Neural crest cell (in vitro differentiated cells): ENCODE measurements around the gene C15orf39. TPM values are rescaled to one million over a fixed set of nuclear protein-coding genes. Genes with fewer than 3 reads are reported as not detected.

ENCODE experiments used
- DNase-seq: peaks from one replicate; pipeline ENCODE4 v3.0.0; 2021; ENCODE audit warnings: low read depth, mixed read lengths, low spot score
- H3K27ac Mint-ChIP-seq: one replicate; pipeline ENCODE4 v1.8.0; 2021; ENCODE audit warnings: mild to moderate bottlenecking, mixed read lengths; ENCODE audit not compliant: unreplicated experiment
- H3K27me3 Mint-ChIP-seq: 2 replicates; pipeline ENCODE4 v1.8.0; 2021; ENCODE audit warnings: low read depth, mild to moderate bottlenecking, mixed read lengths
- H3K36me3 Mint-ChIP-seq: 2 replicates; pipeline ENCODE4 v1.8.0; 2021; ENCODE audit warnings: low read depth, mild to moderate bottlenecking, mixed read lengths
- H3K4me1 Mint-ChIP-seq: 2 replicates; pipeline ENCODE4 v1.8.0; 2021; ENCODE audit warnings: mixed read lengths
- H3K4me3 Mint-ChIP-seq: one replicate; pipeline ENCODE4 v1.8.0; 2021; ENCODE audit warnings: mild to moderate bottlenecking, mixed read lengths
- H3K9me3 Mint-ChIP-seq: 2 replicates; pipeline ENCODE4 v1.8.0; 2021; ENCODE audit warnings: mixed read lengths
- total RNA-seq: library from RNA; stranded (reverse); gene quantifications from 2 replicates; pipeline ENCODE4 v1.2.1, GENCODE V29; 2021
- TF ChIP-seq, protein P1 (sequence below): fragments of 200-600 bp; sonication (generic); conservative IDR thresholded peaks from 2 replicates; pipeline ENCODE4 v1.5.0; 2021; ENCODE audit warnings: antibody characterized with exemption, mild to moderate bottlenecking

Gene C15orf39
- total RNA-seq, 1 donor from 2014 or later = 29.5 TPM

DNA sequence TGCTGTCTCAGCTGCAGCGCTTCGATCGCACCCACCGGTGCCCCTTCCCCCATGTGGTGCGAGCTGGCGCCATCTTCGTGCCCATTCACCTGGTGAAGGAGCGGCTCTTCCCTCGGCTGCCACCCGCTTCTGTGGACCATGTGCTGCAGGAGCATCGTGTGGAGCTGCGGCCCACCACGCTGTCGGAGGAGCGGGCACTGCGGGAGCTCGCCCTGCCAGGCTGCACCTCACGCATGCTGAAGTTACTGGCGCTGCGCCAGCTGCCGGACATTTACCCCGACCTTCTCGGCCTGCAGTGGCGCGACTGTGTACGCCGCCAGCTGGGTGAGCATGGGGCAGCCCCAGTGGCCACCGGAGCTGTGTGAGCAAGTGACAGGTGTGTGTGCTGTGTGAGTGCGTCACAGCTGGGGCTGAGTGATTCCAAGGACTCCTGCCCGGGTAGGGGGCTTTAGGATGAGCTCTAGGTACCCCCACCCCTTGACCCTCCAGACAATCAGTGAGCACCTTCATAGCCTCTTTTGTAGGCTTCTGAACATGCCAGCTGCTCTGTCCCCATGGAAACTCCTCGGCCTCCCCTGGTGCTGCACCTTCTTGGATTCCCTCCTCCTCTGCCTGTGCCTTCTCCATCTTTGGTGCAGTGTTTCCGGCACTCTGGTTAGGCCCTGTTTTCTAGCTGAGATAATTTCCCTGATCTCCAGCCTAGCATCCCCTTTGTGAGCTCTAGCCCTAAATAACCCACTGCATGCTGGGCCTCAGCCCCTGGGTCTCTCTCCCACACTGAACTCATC, 7.0 kb downstream of the C15orf39 start:
- Mint-ChIP-seq H3K4me3 (peak overlapping the region; percentile 4), H3K4me1 (peaks cover 15% of the 10 kb centered on the region), H3K27me3 (no peaks in the 10 kb centered on the region), H3K27ac (no peak overlapping the region), H3K36me3 (no peaks in the 10 kb centered on the region), H3K9me3 (no peaks in the 10 kb centered on the region)
- TF ChIP-seq, protein P1, sequence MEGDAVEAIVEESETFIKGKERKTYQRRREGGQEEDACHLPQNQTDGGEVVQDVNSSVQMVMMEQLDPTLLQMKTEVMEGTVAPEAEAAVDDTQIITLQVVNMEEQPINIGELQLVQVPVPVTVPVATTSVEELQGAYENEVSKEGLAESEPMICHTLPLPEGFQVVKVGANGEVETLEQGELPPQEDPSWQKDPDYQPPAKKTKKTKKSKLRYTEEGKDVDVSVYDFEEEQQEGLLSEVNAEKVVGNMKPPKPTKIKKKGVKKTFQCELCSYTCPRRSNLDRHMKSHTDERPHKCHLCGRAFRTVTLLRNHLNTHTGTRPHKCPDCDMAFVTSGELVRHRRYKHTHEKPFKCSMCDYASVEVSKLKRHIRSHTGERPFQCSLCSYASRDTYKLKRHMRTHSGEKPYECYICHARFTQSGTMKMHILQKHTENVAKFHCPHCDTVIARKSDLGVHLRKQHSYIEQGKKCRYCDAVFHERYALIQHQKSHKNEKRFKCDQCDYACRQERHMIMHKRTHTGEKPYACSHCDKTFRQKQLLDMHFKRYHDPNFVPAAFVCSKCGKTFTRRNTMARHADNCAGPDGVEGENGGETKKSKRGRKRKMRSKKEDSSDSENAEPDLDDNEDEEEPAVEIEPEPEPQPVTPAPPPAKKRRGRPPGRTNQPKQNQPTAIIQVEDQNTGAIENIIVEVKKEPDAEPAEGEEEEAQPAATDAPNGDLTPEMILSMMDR = no peak
- DNase-seq = no peak

DNA sequence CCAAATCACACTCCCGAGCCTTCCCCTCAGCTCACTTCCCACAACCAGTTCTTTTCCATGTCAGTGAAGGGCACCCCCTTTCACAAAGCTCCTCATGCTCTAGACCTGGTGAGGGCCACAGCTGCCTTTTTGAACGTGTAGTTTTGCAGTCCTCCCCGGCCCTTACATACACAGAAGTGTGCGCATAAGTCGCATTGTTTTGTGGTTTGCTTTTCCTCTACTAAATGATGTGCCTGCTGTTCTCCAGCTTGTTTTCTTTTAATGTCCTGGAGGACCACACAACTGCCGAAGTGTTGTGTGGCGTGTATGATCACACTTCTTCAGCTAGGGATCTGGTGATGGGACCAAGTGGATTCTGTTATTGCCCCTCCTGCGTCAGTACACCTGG, 7.6 kb downstream of the C15orf39 start:
- Mint-ChIP-seq H3K36me3 (no peaks in the 10 kb centered on the region), H3K4me1 (peaks cover 9% of the 10 kb centered on the region), H3K27ac (no peak overlapping the region), H3K9me3 (no peaks in the 10 kb centered on the region), H3K4me3 (peak overlapping the region; percentile 4), H3K27me3 (no peaks in the 10 kb centered on the region)
- no peak for DNase-seq
- TF ChIP-seq, protein P1 = no peak

DNA sequence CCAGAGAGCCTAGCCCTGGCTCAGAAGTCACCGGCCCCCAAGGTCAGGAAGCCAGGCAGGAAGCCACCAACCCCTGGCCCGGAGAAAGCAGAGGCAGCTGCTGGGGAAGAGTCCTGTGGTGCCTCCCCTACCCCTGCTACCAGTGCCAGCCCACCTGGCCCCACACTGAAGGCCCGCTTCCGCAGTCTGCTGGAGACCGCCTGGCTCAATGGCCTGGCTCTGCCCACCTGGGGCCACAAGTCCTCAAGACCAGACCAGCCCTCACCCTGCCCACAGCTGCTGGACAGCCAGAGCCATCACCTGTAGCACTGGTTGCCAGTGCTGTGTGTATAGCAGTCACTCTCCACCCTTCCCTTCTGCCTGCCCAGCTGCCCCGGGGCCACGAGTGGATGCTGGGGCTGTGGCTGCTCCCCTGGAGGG, 9.1 kb downstream of the C15orf39 start:
- no peak for DNase-seq
- Mint-ChIP-seq H3K4me3 (no peak overlapping the region), H3K36me3 (no peaks in the 10 kb centered on the region), H3K4me1 (no peaks in the 10 kb centered on the region), H3K27me3 (no peaks in the 10 kb centered on the region), H3K9me3 (no peaks in the 10 kb centered on the region), H3K27ac (no peak overlapping the region)
- TF ChIP-seq, protein P1 = no peak

DNA sequence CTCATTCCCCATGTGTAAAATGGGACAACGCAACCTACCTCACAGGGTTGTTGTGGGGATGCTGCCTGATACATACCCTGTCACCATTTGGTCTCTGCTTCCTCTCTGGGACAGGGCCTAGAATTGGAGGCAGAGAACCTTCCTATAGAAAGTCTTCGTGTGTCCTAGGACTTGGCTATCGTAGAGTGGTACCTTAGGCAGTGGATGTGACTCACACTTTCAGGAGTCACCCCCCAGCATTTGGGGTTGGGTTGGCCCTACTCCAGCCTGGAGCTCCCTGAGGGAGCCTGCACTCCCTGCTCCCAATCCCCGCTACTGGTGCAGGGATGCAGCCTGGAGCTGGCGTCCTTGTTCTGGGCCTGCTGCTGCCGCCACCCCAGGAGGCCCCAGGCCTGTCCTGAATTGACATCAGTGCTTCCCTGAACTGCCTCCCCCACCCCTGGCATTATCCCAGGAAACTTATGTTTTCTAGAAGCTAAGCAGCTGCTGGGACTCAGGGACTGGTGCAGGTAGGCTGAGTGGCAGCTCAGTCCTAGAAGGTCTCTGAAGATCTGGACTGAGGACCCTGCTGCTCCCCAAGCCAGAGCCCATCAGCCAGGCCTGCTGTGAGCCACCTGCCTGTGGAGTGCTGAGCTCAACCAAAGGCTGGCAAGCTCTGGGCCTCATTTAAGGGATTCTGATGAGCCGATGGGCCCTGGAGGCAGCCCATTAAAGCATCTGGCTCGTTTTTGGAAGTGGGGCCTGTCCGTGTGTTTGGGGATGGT, 9.9 kb downstream of the C15orf39 start:
- no peak overlapping the region for H3K27ac Mint-ChIP-seq
- no peak for DNase-seq
- no peaks in the 10 kb centered on the region for H3K9me3 Mint-ChIP-seq
- no peaks in the 10 kb centered on the region for H3K36me3 Mint-ChIP-seq
- no peaks in the 10 kb centered on the region for H3K4me1 Mint-ChIP-seq
- TF ChIP-seq, protein P1 = no peak
- no peaks in the 10 kb centered on the region for H3K27me3 Mint-ChIP-seq
- no peak overlapping the region for H3K4me3 Mint-ChIP-seq

DNA sequence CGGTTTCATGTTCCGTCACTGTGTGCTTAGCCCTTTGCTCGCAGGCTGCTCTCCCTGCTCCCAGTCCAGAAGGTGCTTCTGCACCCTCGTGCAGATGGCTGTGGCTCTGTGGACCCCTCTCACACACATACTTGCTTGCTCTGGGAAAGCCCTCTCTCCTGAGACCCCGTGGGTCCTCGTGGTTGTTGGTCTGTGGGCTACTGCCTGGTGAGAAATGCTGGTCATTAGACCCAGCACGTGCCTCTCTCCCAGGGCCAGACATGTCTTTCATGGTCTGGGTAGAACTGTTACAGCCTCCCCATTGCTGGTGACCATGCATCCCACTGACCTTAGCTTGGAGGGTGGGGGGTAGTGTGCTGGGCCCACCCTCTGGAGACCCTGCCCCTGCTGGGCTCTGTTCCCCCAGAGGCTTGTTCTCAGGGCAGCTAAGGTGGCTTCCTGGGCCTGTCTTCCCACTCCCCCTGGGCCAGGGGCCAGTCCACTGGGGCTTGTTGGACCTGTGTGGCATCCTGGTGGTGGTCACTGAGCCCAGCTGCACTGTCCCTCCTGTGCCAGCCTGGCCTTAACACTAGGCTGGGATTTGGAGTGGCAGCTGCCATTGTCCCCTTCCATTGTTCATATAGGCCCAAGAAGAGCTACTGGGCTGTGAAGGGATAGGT, 10.6 kb downstream of the C15orf39 start:
- Mint-ChIP-seq H3K27ac (peak overlapping the region; percentile 59), H3K27me3 (no peaks in the 10 kb centered on the region), H3K36me3 (no peaks in the 10 kb centered on the region), H3K4me3 (peak overlapping the region; percentile 24), H3K9me3 (no peaks in the 10 kb centered on the region), H3K4me1 (no peaks in the 10 kb centered on the region)
- DNase-seq = no peak
- TF ChIP-seq, protein P1 = no peak
